ENCODE results near the gene GABRB2.
"Not testable (repeated sequence)": the region's sequence is repeated elsewhere in the genome, so short reads cannot be mapped to it uniquely, and the experiment has no call there.

GABRB2 gene

DNA sequence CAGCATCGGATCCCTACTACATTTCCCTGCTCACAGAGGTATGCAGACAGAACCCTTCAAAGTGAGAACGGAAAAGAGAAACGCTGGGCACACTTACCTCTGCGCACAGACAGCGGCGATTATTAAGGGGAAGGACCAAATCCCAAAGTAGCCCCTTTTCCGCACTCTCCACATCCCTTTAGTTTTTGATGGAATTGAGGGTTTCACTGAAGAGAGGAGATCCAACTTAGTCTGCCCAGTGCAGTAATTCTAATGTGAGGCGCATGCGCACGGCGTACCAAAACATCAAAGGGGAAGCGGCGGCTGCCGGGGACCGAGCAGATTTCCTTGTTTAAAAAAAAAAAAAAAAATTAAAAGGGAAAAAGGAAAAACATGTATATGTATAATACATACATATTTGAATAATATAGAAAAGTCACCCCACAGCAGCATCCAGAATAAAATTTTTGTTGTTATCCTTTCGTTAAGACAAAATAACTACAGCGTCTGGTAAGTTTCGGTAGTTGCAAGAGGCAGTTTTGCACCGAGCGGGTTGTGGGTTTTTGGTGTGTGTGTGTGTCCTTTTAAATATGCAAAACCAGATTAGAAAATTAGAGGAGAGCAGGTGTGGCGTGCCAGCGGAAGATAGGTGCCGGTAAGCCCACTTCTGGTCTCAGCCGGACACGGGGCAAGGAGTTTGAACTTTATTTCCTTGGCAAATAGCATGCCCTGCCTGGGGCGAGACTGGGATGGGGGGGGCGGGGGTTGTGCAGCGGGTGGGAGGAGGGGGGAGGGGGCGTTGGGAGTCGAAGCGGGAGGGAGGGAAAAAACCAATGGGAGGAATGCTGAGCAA lies at the start of gene GABRB2:
TSS of gene GABRB2 (minus strand) at position 256 of the 832 bp plus-strand sequence. CDS start at position 174, 82 bp downstream.
- DNase-seq (ENCODE audit: low read depth), result peak; percentile 10

- DNase-seq (ENCODE audit: low read depth), result no peak
Measured at GRCh38 chr5:161585798-161586197, 39.3 kb upstream of the GABRB2 start.

GRCh38 chr5:161580621-161581020 lies 34.1 kb upstream of the GABRB2 start:
- no peak for DNase-seq (ENCODE audit: low read depth)

DNA sequence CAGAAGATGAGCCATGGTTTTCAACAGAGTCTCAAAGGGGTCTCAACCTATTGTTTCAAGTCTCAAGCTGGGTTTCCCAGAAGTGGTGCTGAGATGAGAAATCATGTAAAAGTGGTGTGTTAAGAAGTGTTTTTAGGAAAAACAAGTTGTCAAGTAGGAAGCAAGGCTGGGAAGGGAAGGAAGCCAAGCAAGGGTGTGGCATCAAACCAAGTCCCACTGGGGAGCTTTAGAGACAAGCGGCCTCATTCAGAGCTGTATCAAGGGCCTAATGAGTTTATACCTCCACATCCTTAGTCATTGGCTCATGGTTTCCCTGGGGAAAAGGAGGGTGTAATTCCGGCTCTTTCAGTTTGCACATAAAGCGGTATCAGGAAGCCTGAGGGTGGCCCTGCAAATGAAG lies 26.4 kb upstream of the GABRB2 start:
- DNase-seq (ENCODE audit: low read depth), result no peak

DNA sequence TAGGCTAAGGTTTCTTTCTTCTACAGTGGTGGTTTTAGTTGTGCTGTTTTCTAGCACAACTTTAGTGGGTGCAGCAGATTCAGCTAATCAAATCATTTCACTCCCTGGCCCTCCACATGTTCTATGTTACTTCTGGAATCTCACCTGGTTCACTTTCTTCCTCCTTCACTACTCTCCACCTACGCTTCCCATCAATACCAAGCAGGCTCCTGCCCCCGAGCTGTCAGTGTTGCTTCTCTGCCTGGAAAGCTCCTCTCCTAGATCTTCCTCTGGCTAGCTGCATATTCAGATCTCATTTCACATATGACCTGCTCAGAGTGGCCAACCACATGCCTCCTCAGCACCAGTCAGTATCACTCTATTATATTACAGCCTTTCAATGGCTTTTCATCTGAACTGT lies 19.6 kb upstream of the GABRB2 start:
- DNase-seq (ENCODE audit: low read depth), result no peak

GRCh38 chr5:161562446-161562845 lies 15.9 kb upstream of the GABRB2 start:
- no peak for DNase-seq (ENCODE audit: low read depth)

- peak; percentile 12 for DNase-seq (ENCODE audit: low read depth)
Measured at GRCh38 chr5:161549106-161549505, 2.6 kb upstream of the GABRB2 start.

DNA sequence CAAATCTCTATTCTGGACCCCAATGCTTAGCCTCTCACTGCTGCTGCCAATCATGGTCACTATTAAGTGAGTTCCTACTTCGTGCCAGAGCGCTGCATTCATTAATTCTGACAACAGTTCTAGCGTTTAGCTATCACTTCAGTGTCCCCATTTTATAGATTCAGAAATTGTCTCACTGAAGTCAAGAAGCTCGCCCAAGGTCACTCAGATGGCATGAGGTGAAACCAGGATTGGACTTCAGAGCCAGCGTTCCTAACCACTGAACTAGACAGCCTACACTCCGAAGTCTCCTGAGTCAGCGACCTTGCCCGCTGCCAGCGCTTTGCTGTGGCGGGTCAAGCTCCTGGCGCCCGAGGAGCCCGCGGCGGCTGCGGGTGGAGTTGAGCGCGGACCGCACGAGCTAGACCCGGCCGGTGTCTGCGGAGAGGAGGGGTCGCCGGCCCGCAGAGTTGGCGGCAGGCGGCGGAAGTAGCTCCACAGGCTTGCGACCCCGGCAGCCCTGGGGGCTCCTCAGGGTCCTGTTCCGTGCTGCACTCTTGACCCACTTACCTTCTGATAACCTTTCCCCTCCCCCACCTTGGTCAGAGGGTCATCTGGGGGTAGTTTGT lies 2.1 kb upstream of the GABRB2 start:
- DNase-seq (ENCODE audit: low read depth), result no peak

DNA sequence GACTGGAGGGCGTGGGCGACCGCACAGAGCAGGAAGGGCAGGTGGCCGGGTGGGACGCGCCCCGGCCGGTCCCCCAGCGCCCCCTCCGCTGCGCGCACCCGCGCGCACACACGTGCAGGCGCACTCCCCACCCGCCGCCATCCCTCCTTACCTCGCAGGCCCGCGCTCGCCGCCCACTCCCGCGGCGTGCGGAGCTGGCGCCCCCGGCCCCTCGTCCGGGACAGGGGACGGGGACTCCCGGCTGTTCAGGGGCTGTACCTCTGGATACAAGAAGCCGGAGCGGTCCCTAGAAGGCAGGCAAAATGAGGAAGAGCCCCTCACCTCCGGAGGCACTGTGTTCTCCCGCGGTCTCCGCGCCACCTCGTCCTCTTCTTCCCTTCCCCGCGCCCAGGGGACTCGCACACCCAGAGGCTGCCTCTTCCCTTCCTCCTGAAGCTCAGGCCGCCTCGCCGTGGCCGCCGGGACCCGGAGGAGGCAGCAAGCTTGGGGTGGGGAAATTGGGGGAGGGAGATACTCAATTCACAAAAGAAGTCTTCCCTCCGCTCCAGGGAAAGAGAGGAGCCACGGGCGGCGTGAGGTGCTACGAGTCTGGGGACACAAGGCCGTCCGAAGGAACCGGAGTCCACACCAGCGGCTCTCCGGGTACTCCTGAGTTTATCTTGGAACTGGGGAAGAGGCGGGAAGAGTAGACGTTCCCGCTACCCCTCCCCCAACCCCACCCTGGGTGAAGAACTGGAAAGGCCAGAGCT lies 1.4 kb upstream of the GABRB2 start:
- no peak for DNase-seq (ENCODE audit: low read depth)

DNA sequence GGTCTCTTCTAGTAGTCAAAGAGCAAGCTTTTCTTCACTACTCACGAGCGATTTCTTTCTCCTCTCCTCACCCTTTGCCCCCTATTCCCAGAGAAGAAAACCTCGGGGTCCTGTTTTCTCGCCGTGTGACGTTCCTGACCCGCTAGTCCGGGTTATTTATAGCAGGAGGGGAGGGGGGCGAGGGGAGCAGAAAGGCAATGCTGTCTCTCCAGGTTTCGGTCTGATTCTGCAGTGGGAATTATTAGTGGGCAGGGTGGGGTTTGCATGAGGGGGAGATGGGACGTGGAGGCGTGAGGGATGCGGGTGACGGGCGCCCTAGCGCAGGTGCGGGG lies 847 bp upstream of the GABRB2 start:
- DNase-seq (ENCODE audit: low read depth), result no peak

DNA sequence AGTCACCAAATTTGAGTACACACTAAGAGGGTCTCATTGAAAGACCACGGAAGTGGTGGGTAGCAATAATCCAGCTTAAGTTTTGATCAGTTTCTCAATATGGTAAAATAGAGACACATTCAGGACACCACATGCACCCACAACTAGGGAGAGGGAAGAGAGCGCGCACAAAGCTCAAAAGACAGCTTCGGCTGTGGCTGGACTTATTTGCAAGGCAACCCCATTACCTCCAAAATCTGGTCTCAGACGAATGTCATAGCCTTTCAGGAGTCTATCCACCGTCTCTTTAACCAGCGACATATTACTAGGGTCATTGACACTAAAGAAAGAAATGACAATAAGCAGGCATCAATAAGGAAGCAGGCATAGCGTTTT lies 443 bp downstream of the GABRB2 start:
- no peak for DNase-seq (ENCODE audit: low read depth)

DNA sequence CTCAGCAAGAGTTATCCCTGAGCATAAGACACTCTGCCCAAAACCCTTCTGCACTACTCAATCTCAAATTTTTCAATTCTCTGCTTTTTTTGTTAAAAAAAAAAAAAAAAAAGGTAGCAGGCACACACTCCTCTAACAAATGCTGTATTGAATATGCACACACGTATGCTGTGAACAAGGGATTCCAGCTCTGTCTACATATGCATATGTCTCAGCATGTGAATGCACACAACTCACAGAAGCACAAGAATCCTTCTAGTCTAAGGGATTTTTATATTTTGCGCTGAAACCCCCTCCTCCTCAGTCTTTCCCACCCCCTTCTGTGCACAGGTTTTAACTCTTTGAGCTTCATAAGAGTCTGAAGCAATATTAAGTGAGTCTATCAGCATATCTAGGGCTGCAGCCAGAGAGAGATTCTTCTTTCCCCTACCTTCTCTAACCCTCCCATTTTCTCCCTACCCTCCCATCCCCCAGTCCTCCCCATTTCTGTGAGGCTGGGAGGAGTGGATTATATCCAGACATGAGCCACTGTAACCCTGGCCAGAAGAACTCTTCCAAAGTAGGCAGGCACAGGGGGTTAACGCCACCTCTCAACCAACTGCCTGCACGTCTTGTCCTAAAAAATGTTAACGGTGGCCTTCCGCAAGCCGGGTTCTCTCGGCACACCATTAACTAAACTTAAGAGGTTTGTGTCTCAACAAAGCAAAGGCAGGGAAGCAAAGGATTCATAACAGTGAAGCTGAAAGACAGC lies 1.0 kb downstream of the GABRB2 start:
- no peak for DNase-seq (ENCODE audit: low read depth)

- peak; percentile 6 for DNase-seq (ENCODE audit: low read depth)
Measured at GRCh38 chr5:161544350-161544765, 2.2 kb downstream of the GABRB2 start.

GRCh38 chr5:161539016-161539415 lies 7.5 kb downstream of the GABRB2 start:
- no peak for DNase-seq (ENCODE audit: low read depth)

- DNase-seq (ENCODE audit: low read depth), result no peak
Measured at GRCh38 chr5:161535762-161536161, 10.8 kb downstream of the GABRB2 start.

DNA sequence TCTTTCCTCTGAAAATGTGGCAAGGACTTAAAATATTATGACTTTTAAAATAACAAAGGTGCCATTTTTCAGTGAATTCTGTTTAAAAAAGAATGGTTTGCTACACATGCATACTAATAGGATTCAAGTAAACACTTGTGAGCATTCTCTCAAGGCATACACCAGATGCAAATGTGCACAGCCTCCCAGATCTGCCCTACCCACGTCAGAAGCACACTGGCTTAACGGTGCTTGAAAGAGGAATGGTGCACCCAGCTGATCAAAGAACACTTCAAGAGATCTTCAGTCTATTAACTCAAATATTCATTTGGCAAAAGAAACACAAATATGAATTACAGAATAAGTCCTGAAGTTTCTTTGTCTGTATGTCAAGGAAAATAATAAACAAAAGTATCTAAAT lies 15.8 kb downstream of the GABRB2 start:
- DNase-seq (ENCODE audit: low read depth), result no peak

DNA sequence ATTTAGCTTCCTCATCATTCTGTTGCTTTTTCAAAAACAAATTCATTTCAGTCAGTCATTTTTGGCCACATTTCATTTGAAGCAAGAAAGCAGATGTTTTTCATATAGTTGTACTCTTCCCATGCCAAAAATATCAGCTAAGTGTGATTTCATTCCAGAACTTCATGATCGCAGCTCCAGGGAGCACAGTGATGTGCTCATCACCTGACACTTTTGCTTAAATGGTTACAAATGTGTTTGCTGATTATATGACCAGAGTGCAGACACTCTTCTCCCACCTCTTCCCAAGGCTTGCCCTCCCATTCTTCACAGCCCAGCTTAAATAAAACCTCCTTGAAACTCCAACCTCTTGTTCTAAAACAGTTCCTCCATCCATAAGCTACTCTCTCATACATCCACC lies 32.6 kb downstream of the GABRB2 start:
- DNase-seq (ENCODE audit: low read depth), result no peak

- no peak for DNase-seq (ENCODE audit: low read depth)
Measured at GRCh38 chr5:161507591-161507990, 38.9 kb downstream of the GABRB2 start.

- not testable (repeated sequence) for DNase-seq (ENCODE audit: low read depth)
Measured at GRCh38 chr5:161505160-161505559, 41.4 kb downstream of the GABRB2 start.

DNA sequence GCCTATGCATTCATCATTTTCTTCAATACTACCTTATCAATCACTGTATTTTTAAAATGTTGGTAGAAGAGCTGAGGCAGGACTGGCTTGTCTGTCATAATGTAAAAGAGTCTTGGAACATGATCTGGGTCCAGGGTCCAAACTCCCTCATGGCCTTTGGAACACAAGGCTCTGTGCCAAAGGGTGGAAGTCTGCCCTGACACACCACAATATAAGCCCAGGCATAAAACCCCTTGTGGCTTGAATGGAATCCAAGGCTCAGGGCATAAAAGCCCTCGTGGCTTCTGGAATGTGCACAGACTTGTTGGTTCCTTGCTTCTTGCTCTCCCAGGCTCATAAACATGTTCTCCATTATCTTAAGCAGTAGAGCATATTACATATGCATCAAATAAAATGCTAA lies 48.0 kb downstream of the GABRB2 start:
- no peak for DNase-seq (ENCODE audit: low read depth)

DNA sequence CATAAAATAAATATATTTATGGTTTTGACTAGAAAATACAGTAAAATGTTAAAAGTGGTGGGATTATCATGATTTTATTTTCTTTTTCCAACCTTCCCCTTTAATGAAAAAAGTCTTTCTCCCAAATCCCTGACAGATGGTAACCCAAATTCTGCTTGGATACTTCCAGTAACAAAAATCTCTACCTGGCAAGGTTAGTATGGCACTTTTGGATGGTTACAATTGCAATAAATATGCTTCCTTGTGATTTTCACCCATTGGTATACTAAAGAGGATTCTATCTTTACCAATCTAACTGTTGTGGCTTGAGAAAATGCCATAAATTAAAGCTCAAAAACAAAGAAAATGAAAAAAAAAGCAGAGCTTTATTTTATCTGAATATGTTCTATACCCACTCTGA lies 62.8 kb downstream of the GABRB2 start:
- DNase-seq (ENCODE audit: low read depth), result no peak

DNA sequence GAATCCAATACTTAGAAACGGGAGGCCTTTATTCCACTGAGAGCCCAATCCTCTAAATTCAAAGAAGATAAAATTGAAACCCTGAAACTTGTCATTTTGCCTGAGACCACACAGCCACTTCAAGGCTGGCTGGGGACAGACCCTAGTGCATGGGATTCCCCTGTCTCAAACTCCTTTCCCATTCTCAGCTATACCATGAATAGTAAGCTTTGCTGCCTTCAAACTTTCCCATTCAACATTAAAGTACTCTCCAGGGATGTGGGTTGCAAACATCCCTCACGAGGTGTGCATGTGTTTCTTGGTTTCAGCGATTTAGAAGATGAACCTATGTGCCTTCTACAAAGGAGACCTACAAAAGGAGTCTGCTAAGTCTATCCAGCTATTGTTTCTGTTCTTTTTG lies 64.6 kb downstream of the GABRB2 start:
- no peak for DNase-seq (ENCODE audit: low read depth)

Measured in stromal cell of bone marrow (primary cell).